CD4-positive, CD25-positive, alpha-beta regulatory T cell (primary cell): ENCODE measurements around the gene BLOC1S4. TPM values are rescaled to one million over a fixed set of nuclear protein-coding genes. Genes with fewer than 3 reads are reported as not detected.

ENCODE experiments used
- ATAC-seq, 2 donors: fragments of 150-1000 bp; cut with Tn5 transposase; one replicate each; pipeline ENCODE4 v1.10.0; 2021; ENCODE audit warnings: low read depth in 2 of 2, moderate number of reproducible peaks in 2 of 2, moderate library complexity in 1 of 2
- DNase-seq, 3 donors: peaks; one replicate each; pipeline versions ENCODE4 v3.0.0 to v3.0.0-alpha.2; 2012 to 2022; ENCODE audit warnings: mixed read lengths in 1 of 3
- H3K27ac ChIP-seq: one replicate; pipeline ENCODE4 v1.7.0; 2013; ENCODE audit warnings: mild to moderate bottlenecking, low read length; ENCODE audit not compliant: insufficient read depth, poor library complexity, severe bottlenecking
- H3K27me3 ChIP-seq: one replicate; pipeline ENCODE4 v1.7.0; 2013; ENCODE audit warnings: low read length; ENCODE audit not compliant: control insufficient read depth, insufficient read depth
- H3K36me3 ChIP-seq: one replicate; pipeline ENCODE4 v1.7.0; 2013; ENCODE audit warnings: mild to moderate bottlenecking, low read length, moderate library complexity; ENCODE audit not compliant: control insufficient read depth, insufficient read depth
- H3K4me1 ChIP-seq: 2 replicates; pipeline ENCODE4 v1.7.0; 2013; ENCODE audit warnings: mild to moderate bottlenecking, low read length; ENCODE audit not compliant: insufficient read depth, control insufficient read depth, poor library complexity, severe bottlenecking
- H3K4me3 ChIP-seq: one replicate; pipeline ENCODE4 v1.7.0; 2013; ENCODE audit warnings: low read depth, mild to moderate bottlenecking, low read length, moderate library complexity
- H3K9me3 ChIP-seq, 2 experiments: 1 replicate in 1 of 2; 2 replicates in 1 of 2; pipeline ENCODE4 v1.7.0; 2013; ENCODE audit warnings: low read length in 2 of 2, mild to moderate bottlenecking in 1 of 2, moderate library complexity in 1 of 2; ENCODE audit not compliant: control insufficient read depth in 2 of 2
- H3K27ac Mint-ChIP-seq, 3 donors: one replicate each; pipeline ENCODE4 v1.8.0; 2020 to 2022; ENCODE audit warnings: mild to moderate bottlenecking in 3 of 3, mixed read lengths in 3 of 3, moderate library complexity in 2 of 3
- H3K27me3 Mint-ChIP-seq: one replicate; pipeline ENCODE4 v1.8.0; 2022; ENCODE audit warnings: mild to moderate bottlenecking, mixed read lengths
- H3K36me3 Mint-ChIP-seq: one replicate; pipeline ENCODE4 v1.8.0; 2020; ENCODE audit warnings: mixed read lengths
- H3K4me1 Mint-ChIP-seq, 4 donors: one replicate each; pipeline ENCODE4 v1.8.0; 2020 to 2022; ENCODE audit warnings: mixed read lengths in 4 of 4, mild to moderate bottlenecking in 1 of 4
- H3K4me3 Mint-ChIP-seq, 4 donors: one replicate each; pipeline ENCODE4 v1.8.0; 2020 to 2022; ENCODE audit warnings: mild to moderate bottlenecking in 4 of 4, mixed read lengths in 4 of 4, moderate library complexity in 3 of 4
- H3K9me3 Mint-ChIP-seq, 7 donors: one replicate each; pipeline ENCODE4 v1.8.0; 2020 to 2022; ENCODE audit warnings: mixed read lengths in 7 of 7, mild to moderate bottlenecking in 3 of 7, moderate library complexity in 2 of 7
- polyA plus RNA-seq, 4 donors: library from polyadenylated mRNA; unstranded; fragments of 300-500 nt; fragmentation: Illumina TruSeq; gene quantifications; one replicate each; pipeline ENCODE4 v1.2.3, GENCODE V29; 2021
- total RNA-seq: library from RNA; stranded (reverse); gene quantifications from one replicate; pipeline ENCODE4 v1.2.3, GENCODE V29; 2022

BLOC1S4 gene
- total and polyA plus RNA-seq, 5 donors from 2014 or later: 27.5 to 103 (median 91.0) TPM

DNA sequence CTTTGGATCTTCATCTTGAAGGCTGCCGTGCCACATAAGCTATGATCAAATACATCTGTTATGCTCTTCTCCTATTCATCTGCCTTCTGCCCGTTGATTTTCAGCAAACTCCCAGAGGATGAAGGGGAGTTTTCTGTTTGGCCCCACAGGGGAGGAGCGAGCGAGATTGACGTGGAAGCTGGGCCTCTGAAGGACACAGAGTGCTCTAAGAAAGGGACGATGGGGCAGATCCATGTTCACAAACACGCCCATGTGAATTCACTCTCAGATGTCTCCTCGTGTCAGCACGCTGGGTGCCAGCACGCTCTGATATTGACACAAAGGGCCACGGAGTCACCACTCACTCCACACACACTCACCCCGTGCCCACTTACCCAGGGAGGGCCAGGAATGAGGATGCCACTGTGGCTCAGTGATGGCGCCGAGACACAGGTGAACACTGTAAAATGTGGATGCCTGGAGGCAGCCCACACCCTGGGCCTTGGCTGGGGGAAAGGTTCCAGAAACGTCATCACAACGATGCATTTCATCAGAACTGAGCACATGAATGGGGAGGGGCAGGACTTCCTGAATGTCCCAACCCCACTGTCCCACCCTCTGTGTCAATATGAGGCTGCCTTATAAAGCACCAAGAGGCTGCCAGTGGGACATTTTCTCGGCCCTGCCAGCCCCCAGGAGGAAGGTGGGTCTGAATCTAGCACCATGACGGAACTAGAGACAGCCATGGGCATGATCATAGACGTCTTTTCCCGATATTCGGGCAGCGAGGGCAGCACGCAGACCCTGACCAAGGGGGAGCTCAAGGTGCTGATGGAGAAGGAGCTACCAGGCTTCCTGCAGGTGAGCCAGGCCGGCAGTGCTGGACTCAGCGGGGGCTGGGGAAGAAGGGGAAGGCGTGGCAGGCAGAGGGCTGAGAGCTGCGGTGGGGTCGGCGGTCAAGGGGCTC lies 22.5 kb upstream of the BLOC1S4 start, which contains the start of gene S100P:
Gene S100P, plus strand, starts transcription at position 648 of the 946 bp plus-strand sequence. Its CDS starts 55 bp downstream, at position 703.
- Mint-ChIP-seq H3K27ac (peak within 1 kb of the TSS; percentile 92 to 100 (median 96)), H3K4me1 (peaks cover 20 to 92% (median 51%) of the 10 kb centered on the region in 4 donors), H3K4me3 (peak within 1 kb of the TSS; percentile 48 to 87 (median 74)), H3K9me3 (no peaks in the 10 kb centered on the region), H3K36me3 (peaks cover 3% of the 10 kb centered on the region), H3K27me3 (no peaks in the 10 kb centered on the region)
- no peak for DNase-seq
- ATAC-seq: no peak
- peaks cover 90% of the 10 kb centered on the region for H3K4me1 ChIP-seq
- H3K36me3 ChIP-seq: no peaks in the 10 kb centered on the region
- H3K9me3 ChIP-seq: no peaks in the 10 kb centered on the region
- H3K27me3 ChIP-seq: no peaks in the 10 kb centered on the region
- no peak within 1 kb of the TSS for H3K4me3 ChIP-seq
- peak within 1 kb of the TSS; percentile 81 for H3K27ac ChIP-seq

- H3K36me3 Mint-ChIP-seq: peaks cover 6% of the 10 kb centered on the region
- ATAC-seq (no peak), DNase-seq (peak in 2 of 3 donors; percentile 38 to 45)
- Histone ChIP-seq H3K9me3 (no peaks in the 10 kb centered on the region), H3K4me3 (no peak overlapping the region), H3K27ac (peak overlapping the region; percentile 81), H3K4me1 (peaks cover 89% of the 10 kb centered on the region), H3K36me3 (no peaks in the 10 kb centered on the region), H3K27me3 (no peaks in the 10 kb centered on the region)
- H3K27me3 Mint-ChIP-seq: no peaks in the 10 kb centered on the region
- peaks cover 20 to 89% (median 48%) of the 10 kb centered on the region in 4 donors for H3K4me1 Mint-ChIP-seq
- H3K9me3 Mint-ChIP-seq: no peaks in the 10 kb centered on the region
- peak overlapping the region; percentile 92 to 100 (median 96) for H3K27ac Mint-ChIP-seq
- H3K4me3 Mint-ChIP-seq: peak overlapping the region; percentile 48 to 87 (median 74)
Observed at GRCh38 chr4:6694177-6694901, 21.6 kb upstream of the BLOC1S4 start.

GRCh38 chr4:6695660-6696610 lies 20.0 kb upstream of the BLOC1S4 start:
- Mint-ChIP-seq H3K4me1 (peaks cover 15 to 86% (median 45%) of the 10 kb centered on the region in 4 donors), H3K9me3 (no peaks in the 10 kb centered on the region), H3K27me3 (no peaks in the 10 kb centered on the region), H3K36me3 (peaks cover 20% of the 10 kb centered on the region), H3K4me3 (peak overlapping the region; percentile 4 to 79 (median 70)), H3K27ac (peak overlapping the region; percentile 92 to 100 (median 92))
- peak; percentile 94 to 95 for ATAC-seq
- peak; percentile 31 to 94 (median 69) for DNase-seq
- Histone ChIP-seq H3K27ac (peak overlapping the region; percentile 81), H3K4me1 (peaks cover 80% of the 10 kb centered on the region), H3K36me3 (no peaks in the 10 kb centered on the region), H3K9me3 (no peaks in the 10 kb centered on the region), H3K4me3 (peak overlapping the region; percentile 69), H3K27me3 (no peaks in the 10 kb centered on the region)

DNA sequence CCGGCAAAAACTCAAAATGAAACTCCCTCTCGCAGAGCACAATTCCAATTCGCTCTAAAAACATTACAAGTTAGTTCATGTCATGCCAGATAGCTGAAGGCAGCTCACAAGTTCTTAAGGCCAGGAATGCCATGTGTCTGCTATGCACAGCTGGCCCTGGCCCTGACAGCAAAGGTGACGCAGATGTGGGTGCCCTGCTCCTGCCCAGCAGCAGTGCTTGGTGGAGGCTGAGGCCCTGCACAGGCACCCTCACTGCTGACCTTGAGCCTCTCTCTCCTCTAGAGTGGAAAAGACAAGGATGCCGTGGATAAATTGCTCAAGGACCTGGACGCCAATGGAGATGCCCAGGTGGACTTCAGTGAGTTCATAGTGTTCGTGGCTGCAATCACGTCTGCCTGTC lies 19.4 kb upstream of the BLOC1S4 start:
- peak overlapping the region; percentile 69 for H3K4me3 ChIP-seq
- no peaks in the 10 kb centered on the region for H3K36me3 ChIP-seq
- H3K9me3 ChIP-seq: no peaks in the 10 kb centered on the region
- no peaks in the 10 kb centered on the region for H3K9me3 Mint-ChIP-seq
- H3K4me1 ChIP-seq: peaks cover 74% of the 10 kb centered on the region
- DNase-seq: no peak
- H3K27me3 ChIP-seq: no peaks in the 10 kb centered on the region
- H3K4me3 Mint-ChIP-seq: peak overlapping the region; percentile 1 to 79 (median 70)
- peaks cover 20% of the 10 kb centered on the region for H3K36me3 Mint-ChIP-seq
- H3K4me1 Mint-ChIP-seq: peaks cover 15 to 84% (median 44%) of the 10 kb centered on the region in 4 donors
- peak overlapping the region; percentile 92 to 100 (median 92) for H3K27ac Mint-ChIP-seq
- peak; percentile 37 to 40 for ATAC-seq
- no peaks in the 10 kb centered on the region for H3K27me3 Mint-ChIP-seq
- H3K27ac ChIP-seq: peak overlapping the region; percentile 81

DNA sequence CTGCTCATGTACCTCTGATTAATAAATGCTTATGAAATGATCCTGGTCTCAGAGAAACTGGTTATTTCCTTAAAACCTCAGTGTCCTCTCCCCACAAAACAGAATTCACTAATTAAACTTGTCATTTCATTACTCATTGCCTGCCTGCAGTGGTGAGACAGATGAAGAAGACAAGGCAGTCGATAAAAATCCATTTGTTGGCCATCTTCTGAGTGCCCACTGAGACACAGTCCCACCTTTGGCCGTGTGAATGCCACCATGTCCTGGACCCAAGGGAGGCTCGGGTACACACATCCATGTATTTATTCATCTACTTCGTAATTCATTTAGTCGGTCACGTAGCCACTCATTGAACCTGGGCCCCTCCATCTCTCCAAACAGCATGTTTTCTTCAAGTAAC lies 18.8 kb upstream of the BLOC1S4 start:
- peaks cover 70% of the 10 kb centered on the region for H3K4me1 ChIP-seq
- DNase-seq: no peak
- peak overlapping the region in 2 of 4 donors; percentile 44 to 64 for H3K4me3 Mint-ChIP-seq
- peak overlapping the region; percentile 69 for H3K4me3 ChIP-seq
- H3K4me1 Mint-ChIP-seq: peaks cover 15 to 84% (median 44%) of the 10 kb centered on the region in 4 donors
- H3K9me3 Mint-ChIP-seq: no peaks in the 10 kb centered on the region
- H3K36me3 ChIP-seq: no peaks in the 10 kb centered on the region
- H3K27ac ChIP-seq: peak overlapping the region; percentile 81
- ATAC-seq: no peak
- no peaks in the 10 kb centered on the region for H3K27me3 ChIP-seq
- H3K36me3 Mint-ChIP-seq: peaks cover 20% of the 10 kb centered on the region
- H3K27me3 Mint-ChIP-seq: no peaks in the 10 kb centered on the region
- peak overlapping the region; percentile 92 to 100 (median 92) for H3K27ac Mint-ChIP-seq
- no peaks in the 10 kb centered on the region for H3K9me3 ChIP-seq

DNA sequence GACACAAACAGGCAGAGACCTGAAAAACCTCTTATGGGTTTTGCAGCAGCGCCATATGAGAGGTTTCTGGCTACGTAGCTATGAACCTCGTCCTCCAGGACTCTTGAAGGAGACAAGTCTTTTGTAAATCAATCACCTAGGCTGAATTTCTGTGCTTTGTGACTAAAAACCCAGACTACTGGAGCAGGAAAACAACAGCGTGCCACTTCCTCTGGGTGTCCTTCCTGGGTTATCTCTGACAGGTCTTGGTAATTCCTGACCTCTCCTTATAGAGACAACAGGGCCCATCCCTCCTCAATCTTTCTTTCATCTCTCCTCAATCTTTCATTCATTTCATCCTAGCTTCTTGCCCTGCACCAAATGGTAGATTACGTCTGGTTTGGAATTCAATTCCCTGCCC lies 16.6 kb upstream of the BLOC1S4 start:
- Mint-ChIP-seq H3K9me3 (peaks cover 0 to 1% (median 0%) of the 10 kb centered on the region in 7 donors), H3K36me3 (peaks cover 36% of the 10 kb centered on the region), H3K27me3 (no peaks in the 10 kb centered on the region), H3K4me3 (peak overlapping the region in 3 of 4 donors; percentile 13 to 69 (median 47)), H3K4me1 (peaks cover 16 to 79% (median 47%) of the 10 kb centered on the region in 4 donors), H3K27ac (peak overlapping the region; percentile 52 to 92 (median 90))
- Histone ChIP-seq H3K36me3 (peaks cover 11% of the 10 kb centered on the region), H3K9me3 (no peaks in the 10 kb centered on the region), H3K27me3 (no peaks in the 10 kb centered on the region), H3K4me1 (peaks cover 48% of the 10 kb centered on the region), H3K4me3 (no peak overlapping the region), H3K27ac (peak overlapping the region; percentile 1)
- ATAC-seq: no peak
- DNase-seq: no peak
